GM21526 (cell line): ENCODE results near the gene HES2.
"Not testable (repeated sequence)": the region's sequence is repeated elsewhere in the genome, so short reads cannot be mapped to it uniquely, and the experiment has no call there.

Experiments
- ATAC-seq: cut with Tn5 transposase; IDR thresholded peaks from one replicate; pipeline ENCODE4 v1.9.1; 2021; ENCODE audit warnings: moderate library complexity; ENCODE audit not compliant: unreplicated experiment, low FRiP score

Gene HES2

GRCh38 chr1:6437012-6437700, 17.4 kb upstream of the HES2 start:
- ATAC-seq = not testable (repeated sequence)

- not testable (repeated sequence) for ATAC-seq
Observed at GRCh38 chr1:6436277-6436676, 16.6 kb upstream of the HES2 start.

GRCh38 chr1:6435547-6435946, 15.8 kb upstream of the HES2 start:
- ATAC-seq = no peak

- ATAC-seq = no peak
Observed at GRCh38 chr1:6435129-6435528, 15.4 kb upstream of the HES2 start.

- no peak for ATAC-seq
Observed at GRCh38 chr1:6434186-6434585, 14.5 kb upstream of the HES2 start.

GRCh38 chr1:6431645-6432579, 12.2 kb upstream of the HES2 start:
- not testable (repeated sequence) for ATAC-seq

GRCh38 chr1:6429660-6430411, 10.1 kb upstream of the HES2 start:
- not testable (repeated sequence) for ATAC-seq

GRCh38 chr1:6428453-6428852, 8.7 kb upstream of the HES2 start:
- not testable (repeated sequence) for ATAC-seq

GRCh38 chr1:6427441-6428390, 8.0 kb upstream of the HES2 start:
- no peak for ATAC-seq

- ATAC-seq = no peak
Observed at GRCh38 chr1:6426972-6427350, 7.2 kb upstream of the HES2 start.

- no peak for ATAC-seq
Observed at GRCh38 chr1:6426277-6426971, 6.7 kb upstream of the HES2 start.

GRCh38 chr1:6425658-6426057, 5.9 kb upstream of the HES2 start:
- no peak for ATAC-seq

GRCh38 chr1:6424619-6425593, 5.2 kb upstream of the HES2 start, which contains the start of gene ESPN:
TSS of gene ESPN (plus strand) at chr1:6424776. CDS start at chr1:6424956, 180 bp downstream.
- no peak for ATAC-seq

GRCh38 chr1:6424000-6424565, 4.4 kb upstream of the HES2 start:
- ATAC-seq = no peak

GRCh38 chr1:6423321-6423999, 3.7 kb upstream of the HES2 start:
- ATAC-seq = no peak

GRCh38 chr1:6421266-6421665, 1.5 kb upstream of the HES2 start:
- no peak for ATAC-seq

- ATAC-seq = no peak
Observed at GRCh38 chr1:6420454-6421042, 829 bp upstream of the HES2 start.
